GM12878 (cell line): ENCODE measurements around the gene HTT-AS. TPM values are rescaled to one million over a fixed set of nuclear protein-coding genes. Genes with fewer than 3 reads are reported as not detected.

ENCODE experiments used
- ATAC-seq: fragments of 200-7000 bp; cut with Tn5 transposase; 3 replicates; pipeline ENCODE4 v1.9.1; 2020; ENCODE audit warnings: mild to moderate bottlenecking, moderate library complexity
- BruUV-seq: library from RNA; stranded (reverse); fragments of 400-500 nt; replicated peaks from 2 replicates; lab custom pipeline; 2021; lab: Mats Ljungman, UMichigan
- CTCF ChIA-PET: fragments of 300-600 bp; sonication (Branson Sonifier 250); formaldehyde crosslinking; extraction: SDS; loops from one replicate; lab custom pipeline; 2021; ENCODE audit warnings: inconsistent platforms; lab: Yijun Ruan, JAX
- POLR2A ChIA-PET: fragments of 350-600 bp; formaldehyde crosslinking; extraction: SDS; loops from one replicate; lab custom pipeline; 2021; ENCODE audit warnings: inconsistent platforms; lab: Charles Lee
- RAD21 ChIA-PET: fragments of 300-600 bp; sonication (Branson Sonifier 250); formaldehyde crosslinking; loops from one replicate; lab custom pipeline; 2023; ENCODE audit warnings: antibody characterized with exemption; ENCODE audit not compliant: unreplicated experiment; lab: Charles Lee
- SMC1A ChIA-PET: fragments of 300-600 bp; sonication (Branson Sonifier 250); formaldehyde crosslinking; loops from one replicate; lab custom pipeline; 2023; ENCODE audit not compliant: unreplicated experiment, uncharacterized antibody; lab: Charles Lee
- DNase-seq: peaks from one replicate; pipeline ENCODE4 v3.0.0-alpha.2; 2011; ENCODE audit warnings: low read depth, low spot score
- FAIRE-seq: peaks from 3 replicates; lab custom pipeline; 2011; peaks lifted over from hg19 to GRCh38; lab: Jason Lieb, UNC
- H2AFZ ChIP-seq: 2 replicates; pipeline ENCODE4 v1.6.0; 2011; ENCODE audit warnings: low read depth, low read length, control low read depth; ENCODE audit not compliant: control insufficient read depth
- H3K27ac ChIP-seq: 2 replicates; pipeline ENCODE4 v1.5.1; 2011; ENCODE audit warnings: control low read depth; ENCODE audit not compliant: control insufficient read depth, insufficient read depth
- H3K27me3 ChIP-seq, 2 experiments: replicated peaks in 1 of 2; 2 replicates each; pipeline versions ENCODE4 v1.6.0 to v1.6.1; 2011; ENCODE audit warnings: low read length in 1 of 2; ENCODE audit not compliant: control insufficient read depth in 2 of 2, insufficient read depth in 2 of 2
- H3K36me3 ChIP-seq, 2 experiments: 2 replicates each; pipeline ENCODE4 v1.5.1; 2011; ENCODE audit warnings: low read length in 1 of 2; ENCODE audit not compliant: control insufficient read depth in 2 of 2, insufficient read depth in 2 of 2
- H3K4me1 ChIP-seq: 2 replicates; pipeline ENCODE4 v1.6.1; 2011; ENCODE audit warnings: mild to moderate bottlenecking, low read length, moderate library complexity, mixed read lengths; ENCODE audit not compliant: control insufficient read depth, insufficient read depth
- H3K4me2 ChIP-seq: 2 replicates; pipeline ENCODE4 v1.6.0; 2011; ENCODE audit warnings: control low read depth; ENCODE audit not compliant: control insufficient read depth, insufficient read depth
- H3K4me3 ChIP-seq: fragments of 200-600 bp; sonication (generic); 2 replicates; pipeline ENCODE4 v1.5.1; 2016
- H3K79me2 ChIP-seq: 2 replicates; pipeline ENCODE4 v1.6.0; 2011; ENCODE audit warnings: low read length; ENCODE audit not compliant: control insufficient read depth, insufficient read depth
- H3K9ac ChIP-seq: 2 replicates; pipeline ENCODE4 v1.8.0; 2011; ENCODE audit warnings: low read length, control low read depth, mixed read lengths; ENCODE audit not compliant: control insufficient read depth, insufficient read depth
- H3K9me3 ChIP-seq: replicated peaks from 3 replicates; pipeline ENCODE4 v1.5.1; 2011; ENCODE audit warnings: mild to moderate bottlenecking, low read length; ENCODE audit not compliant: control insufficient read depth, insufficient read depth
- H4K20me1 ChIP-seq: 2 replicates; pipeline ENCODE4 v1.6.0; 2011; ENCODE audit not compliant: control insufficient read depth, insufficient read depth
- BHLHE40 ChIP-seq, 2 experiments: fragments of 450-650 bp in 1 of 2; IDR thresholded peaks; 2 replicates each; pipeline ENCODE4 v1.6.1; 2011 to 2017; ENCODE audit warnings: low read depth in 2 of 2, borderline replicate concordance in 1 of 2, improper control_type of control experiment in 1 of 2, low read length in 1 of 2, mild to moderate bottlenecking in 1 of 2
- CBX3 ChIP-seq: fragments of 200-600 bp; sonication (generic); IDR thresholded peaks from 2 replicates; pipeline ENCODE4 v1.6.1; 2016; ENCODE audit warnings: low read depth, borderline replicate concordance
- GATAD2B ChIP-seq: fragments of 450-650 bp; conservative IDR thresholded peaks from 2 replicates; pipeline ENCODE4 v1.6.1; 2017; ENCODE audit warnings: low read depth, mild to moderate bottlenecking, moderate library complexity
- MEF2B ChIP-seq: fragments of 450-650 bp; IDR thresholded peaks from 2 replicates; pipeline ENCODE4 v1.6.1; 2018; ENCODE audit warnings: mild to moderate bottlenecking, moderate library complexity; ENCODE audit not compliant: partially characterized antibody, poor library complexity, severe bottlenecking
- RUNX3 ChIP-seq: IDR thresholded peaks from 2 replicates; pipeline ENCODE4 v1.6.1; 2012; ENCODE audit warnings: low read length, inconsistent platforms
- WGBS: methylation state at CpG from one replicate; pipeline ENCODE4 v1.1.6; 2016; ENCODE audit warnings: low lambda C conversion rate; ENCODE audit not compliant: insufficient replicate concordance, insufficient coverage; ENCODE audit errors: missing lambda C conversion rate; 5-methylcytosine and 5-hydroxymethylcytosine counted together
- in situ Hi-C: fragments of 300-500 bp; cut with MboI; formaldehyde crosslinking; loops from 9 replicates; pipeline ENCODE4 v1.14.3; 2018; ENCODE audit warnings: mixed read lengths
- intact Hi-C: fragments of 100-400 bp; cut with micrococcal nuclease; formaldehyde crosslinking; loops from one replicate; pipeline ENCODE4 v1.14.2; 2022; ENCODE audit not compliant: unreplicated experiment
- polyA plus RNA-seq, 11 experiments: library from polyadenylated mRNA; depleted of rRNA in 4 of 11; unstranded in 6 of 11; stranded (reverse) in 5 of 11; fragments of >200 nt; fragmentation: Nextera tagmentation in 4 of 11; fragmentation: Illumina TruSeq in 1 of 11; extraction: Ambion mirVana in 4 of 11; extraction: Trizol in 1 of 11; gene quantifications; 1 replicate in 1 of 11; 2 replicates in 10 of 11; pipeline versions ENCODE4 v1.2.1 to v1.2.3, GENCODE V29; 2011 to 2016; ENCODE audit warnings: inconsistent platforms in 2 of 11, missing spikeins in 2 of 11, low read depth in 1 of 11
- total RNA-seq, 4 experiments: library from RNA; depleted of rRNA in 3 of 4; stranded (reverse); fragments of >200 nt in 3 of 4; fragmentation: Illumina TruSeq in 1 of 4; extraction: Trizol in 1 of 4; gene quantifications; 2 replicates each; pipeline versions ENCODE4 v1.2.1 to v1.2.3, GENCODE V29; 2013 to 2021
- TF ChIP-seq, protein P1 (sequence below): fragments of 450-650 bp; IDR thresholded peaks from 2 replicates; pipeline ENCODE4 v1.6.1; 2017; ENCODE audit warnings: mild to moderate bottlenecking

Gene HTT-AS
- total and polyA plus RNA-seq, 10 of the 15 experiments (the other 5 are each of a cell fraction or from before 2014, with no cell fraction given) = not detected

DNA sequence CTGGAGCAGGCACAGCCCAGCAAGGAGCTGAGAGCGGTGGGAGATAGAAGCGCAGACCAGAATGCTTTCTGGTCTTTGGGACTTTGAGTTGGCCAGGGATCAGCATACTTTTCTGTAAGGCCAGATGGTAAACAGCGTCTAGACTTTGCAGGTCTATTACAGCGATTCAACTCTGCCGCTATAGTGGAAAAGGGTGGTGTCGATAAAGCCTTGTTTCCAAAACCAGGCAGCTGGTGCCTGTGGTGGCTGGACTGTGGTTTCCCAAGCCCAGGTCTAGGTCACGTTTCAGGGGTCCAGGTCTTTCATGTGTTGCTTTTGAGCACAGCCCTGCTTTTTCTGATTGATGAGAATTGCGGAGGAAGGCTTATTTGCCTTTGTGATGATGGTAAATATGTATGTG is 40.1 kb downstream of the HTT-AS start:
- peaks cover 14% of the 10 kb centered on the region for H3K4me1 ChIP-seq
- no peak overlapping the region for H2AFZ ChIP-seq
- H3K4me3 ChIP-seq = no peak overlapping the region
- H3K9ac ChIP-seq = no peak overlapping the region
- no peaks in the 10 kb centered on the region for H3K9me3 ChIP-seq
- H3K27ac ChIP-seq = no peak overlapping the region
- ATAC-seq (no peak), FAIRE-seq (no peak), DNase-seq (no peak)
- no peaks in the 10 kb centered on the region; the same call in 1 of the 2 replicates for H4K20me1 ChIP-seq
- WGBS = 73% methylated on average over 8 of the region's 8 CpGs
- BruUV-seq = no TSS peak
- ChIA-PET CTCF (interaction anchor here (0.6 to 2.8 kb wide), 4 partner anchors 11 to 78 kb away, joined by 3 to 8 read pairs (median 4); no protein-coding TSS in a partner anchor), RAD21 (interaction anchor here (0.7 kb wide), 1 partner anchor 86 kb away, joined by 4 read pairs; no protein-coding TSS in a partner anchor), POLR2A (no interaction called here), SMC1A (interaction anchor here (1.2 kb wide), 1 partner anchor 56 kb away, joined by 5 read pairs; no protein-coding TSS in a partner anchor)
- intact Hi-C loops (no loop called here), in situ Hi-C loops (loop anchor here (10.0 kb wide), 1 partner anchor 59 kb away; no protein-coding TSS in a partner anchor)
- TF ChIP-seq, protein P1, sequence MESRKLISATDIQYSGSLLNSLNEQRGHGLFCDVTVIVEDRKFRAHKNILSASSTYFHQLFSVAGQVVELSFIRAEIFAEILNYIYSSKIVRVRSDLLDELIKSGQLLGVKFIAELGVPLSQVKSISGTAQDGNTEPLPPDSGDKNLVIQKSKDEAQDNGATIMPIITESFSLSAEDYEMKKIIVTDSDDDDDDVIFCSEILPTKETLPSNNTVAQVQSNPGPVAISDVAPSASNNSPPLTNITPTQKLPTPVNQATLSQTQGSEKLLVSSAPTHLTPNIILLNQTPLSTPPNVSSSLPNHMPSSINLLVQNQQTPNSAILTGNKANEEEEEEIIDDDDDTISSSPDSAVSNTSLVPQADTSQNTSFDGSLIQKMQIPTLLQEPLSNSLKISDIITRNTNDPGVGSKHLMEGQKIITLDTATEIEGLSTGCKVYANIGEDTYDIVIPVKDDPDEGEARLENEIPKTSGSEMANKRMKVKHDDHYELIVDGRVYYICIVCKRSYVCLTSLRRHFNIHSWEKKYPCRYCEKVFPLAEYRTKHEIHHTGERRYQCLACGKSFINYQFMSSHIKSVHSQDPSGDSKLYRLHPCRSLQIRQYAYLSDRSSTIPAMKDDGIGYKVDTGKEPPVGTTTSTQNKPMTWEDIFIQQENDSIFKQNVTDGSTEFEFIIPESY = no peak
- no peak for TF ChIP-seq MEF2B
- peak; percentile 18; the same call in 1 of the 2 replicates for TF ChIP-seq RUNX3
- TF ChIP-seq BHLHE40 (IDR thresholded peaks at IDR 0.05; ENCODE audit: borderline replicate concordance in 1 of 2, low read depth in 2 of 2, low read length in 1 of 2) = 0 out of 4 replicates have a peak, but pooled peaks of 1 of the 2 experiments have one; percentile 11
- TF ChIP-seq CBX3 = no peak
- TF ChIP-seq GATAD2B = no peak
- peaks cover 0 to 3% of the 10 kb centered on the region in 2 experiments; a peak in 1 of 4 replicates for H3K27me3 ChIP-seq
- no peaks in the 10 kb centered on the region for H3K36me3 ChIP-seq
- no peak overlapping the region for H3K4me2 ChIP-seq
- no peaks in the 10 kb centered on the region for H3K79me2 ChIP-seq
